Ishikawa (cell line): ENCODE data around the gene SLC27A4.

ENCODE experiments used
- CEBPB ChIP-seq: IDR thresholded peaks from 2 replicates; pipeline ENCODE4 v1.6.1; 2012
- CREB1 ChIP-seq: IDR thresholded peaks from 2 replicates; pipeline ENCODE4 v1.6.1; 2012; ENCODE audit warnings: low read depth
- EGR1 ChIP-seq: IDR thresholded peaks from 2 replicates; pipeline ENCODE4 v1.6.1; 2012
- EP300 ChIP-seq: IDR thresholded peaks from 2 replicates; pipeline ENCODE4 v1.6.1; 2012; ENCODE audit warnings: borderline replicate concordance
- FOXM1 ChIP-seq: IDR thresholded peaks from 2 replicates; pipeline ENCODE4 v1.6.1; 2012; ENCODE audit warnings: low read depth, borderline replicate concordance
- MAX ChIP-seq: IDR thresholded peaks from 2 replicates; pipeline ENCODE4 v1.6.1; 2012
- NFIC ChIP-seq: IDR thresholded peaks from 2 replicates; pipeline ENCODE4 v1.6.1; 2012
- RAD21 ChIP-seq: IDR thresholded peaks from 2 replicates; pipeline ENCODE4 v1.6.1; 2012; ENCODE audit warnings: low read depth
- TAF1 ChIP-seq: IDR thresholded peaks from 2 replicates; pipeline ENCODE4 v1.6.1; 2012; ENCODE audit warnings: low read depth, mild to moderate bottlenecking
- TCF12 ChIP-seq: IDR thresholded peaks from 2 replicates; pipeline ENCODE4 v1.6.1; 2012; ENCODE audit warnings: low read depth
- TEAD4 ChIP-seq: IDR thresholded peaks from 2 replicates; pipeline ENCODE4 v1.6.1; 2012
- USF1 ChIP-seq: IDR thresholded peaks from 2 replicates; pipeline ENCODE4 v1.6.1; 2012
- YY1 ChIP-seq: IDR thresholded peaks from 2 replicates; pipeline ENCODE4 v1.6.1; 2012; ENCODE audit warnings: low read depth
- ZBTB7A ChIP-seq: IDR thresholded peaks from 2 replicates; pipeline ENCODE4 v1.6.1; 2012; ENCODE audit warnings: low read depth
- TF ChIP-seq, protein P1 (sequence below): IDR thresholded peaks from 2 replicates; pipeline ENCODE4 v1.6.1; 2012; ENCODE audit warnings: low read depth, mild to moderate bottlenecking

SLC27A4 gene

DNA sequence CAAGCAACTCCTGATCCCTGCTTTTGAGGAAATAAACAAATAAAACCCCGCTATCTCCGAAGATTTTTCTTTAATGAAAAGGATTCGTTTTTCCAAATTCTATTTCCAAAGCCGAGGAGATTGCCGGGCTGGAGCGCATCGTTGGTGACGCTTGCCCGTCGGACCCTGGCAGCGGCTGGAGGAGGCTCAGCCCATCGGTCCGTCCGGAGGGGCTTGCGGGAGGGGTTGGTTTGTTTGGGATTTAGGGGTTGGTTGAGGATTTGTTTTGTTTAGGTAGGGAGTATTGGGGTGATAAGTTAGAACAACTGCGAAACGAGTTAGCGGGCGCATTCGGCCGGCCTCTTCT lies 51.6 kb downstream of the SLC27A4 start:
- TF ChIP-seq ZBTB7A (no peak), TEAD4 (no peak), FOXM1 (no peak)

DNA sequence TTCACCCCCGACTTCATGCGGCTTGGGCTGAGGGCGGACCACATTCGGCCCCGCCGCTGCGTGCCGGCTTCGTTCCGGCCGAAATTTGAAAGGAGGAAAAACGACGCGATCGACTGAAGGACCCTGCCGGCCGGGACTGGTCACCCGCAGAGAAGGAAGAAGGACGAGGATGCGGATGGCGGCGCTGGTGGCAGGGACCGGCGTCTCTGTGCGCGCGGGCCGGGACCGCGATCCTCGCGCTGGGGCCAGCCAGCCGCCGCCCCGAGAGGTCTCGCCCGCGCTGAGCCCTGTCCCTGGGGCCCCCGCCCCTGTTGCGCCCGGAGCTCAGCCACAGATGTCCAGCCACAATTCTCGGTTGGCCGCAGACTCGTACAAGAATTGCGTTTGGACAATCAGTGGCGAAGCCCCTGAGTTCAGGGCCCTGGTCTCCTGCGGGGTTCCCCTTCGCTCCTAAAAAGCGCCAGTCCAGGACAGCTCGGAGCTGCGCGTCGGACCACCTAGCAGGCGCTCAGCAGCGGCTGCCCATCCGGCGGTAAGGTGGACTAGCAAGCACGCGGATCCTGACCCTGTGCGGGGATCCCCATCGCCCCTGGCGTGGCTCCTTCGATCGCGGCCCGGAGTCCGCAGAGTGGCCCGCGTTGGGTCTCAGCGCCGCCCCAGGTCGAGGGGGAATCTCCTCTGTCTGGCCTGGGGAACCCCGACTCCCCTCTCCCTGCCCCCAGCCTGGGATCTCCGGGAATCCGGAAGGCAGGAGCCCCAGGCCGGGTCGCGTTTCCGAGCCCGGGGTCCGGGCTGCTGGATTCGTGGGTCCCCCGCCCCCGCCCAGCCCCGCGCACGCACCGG lies 52.2 kb downstream of the SLC27A4 start:
- TF ChIP-seq YY1 (no peak), FOXM1 (no peak), EP300 (no peak), TCF12 (no peak), CEBPB (no peak), TAF1 (no peak), MAX (no peak), CREB1 (no peak), NFIC (no peak), EGR1 (no peak), USF1 (no peak), TEAD4 (no peak), RAD21 (no peak), ZBTB7A (no peak)
- TF ChIP-seq, protein P1, sequence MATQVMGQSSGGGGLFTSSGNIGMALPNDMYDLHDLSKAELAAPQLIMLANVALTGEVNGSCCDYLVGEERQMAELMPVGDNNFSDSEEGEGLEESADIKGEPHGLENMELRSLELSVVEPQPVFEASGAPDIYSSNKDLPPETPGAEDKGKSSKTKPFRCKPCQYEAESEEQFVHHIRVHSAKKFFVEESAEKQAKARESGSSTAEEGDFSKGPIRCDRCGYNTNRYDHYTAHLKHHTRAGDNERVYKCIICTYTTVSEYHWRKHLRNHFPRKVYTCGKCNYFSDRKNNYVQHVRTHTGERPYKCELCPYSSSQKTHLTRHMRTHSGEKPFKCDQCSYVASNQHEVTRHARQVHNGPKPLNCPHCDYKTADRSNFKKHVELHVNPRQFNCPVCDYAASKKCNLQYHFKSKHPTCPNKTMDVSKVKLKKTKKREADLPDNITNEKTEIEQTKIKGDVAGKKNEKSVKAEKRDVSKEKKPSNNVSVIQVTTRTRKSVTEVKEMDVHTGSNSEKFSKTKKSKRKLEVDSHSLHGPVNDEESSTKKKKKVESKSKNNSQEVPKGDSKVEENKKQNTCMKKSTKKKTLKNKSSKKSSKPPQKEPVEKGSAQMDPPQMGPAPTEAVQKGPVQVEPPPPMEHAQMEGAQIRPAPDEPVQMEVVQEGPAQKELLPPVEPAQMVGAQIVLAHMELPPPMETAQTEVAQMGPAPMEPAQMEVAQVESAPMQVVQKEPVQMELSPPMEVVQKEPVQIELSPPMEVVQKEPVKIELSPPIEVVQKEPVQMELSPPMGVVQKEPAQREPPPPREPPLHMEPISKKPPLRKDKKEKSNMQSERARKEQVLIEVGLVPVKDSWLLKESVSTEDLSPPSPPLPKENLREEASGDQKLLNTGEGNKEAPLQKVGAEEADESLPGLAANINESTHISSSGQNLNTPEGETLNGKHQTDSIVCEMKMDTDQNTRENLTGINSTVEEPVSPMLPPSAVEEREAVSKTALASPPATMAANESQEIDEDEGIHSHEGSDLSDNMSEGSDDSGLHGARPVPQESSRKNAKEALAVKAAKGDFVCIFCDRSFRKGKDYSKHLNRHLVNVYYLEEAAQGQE, result no peak

DNA sequence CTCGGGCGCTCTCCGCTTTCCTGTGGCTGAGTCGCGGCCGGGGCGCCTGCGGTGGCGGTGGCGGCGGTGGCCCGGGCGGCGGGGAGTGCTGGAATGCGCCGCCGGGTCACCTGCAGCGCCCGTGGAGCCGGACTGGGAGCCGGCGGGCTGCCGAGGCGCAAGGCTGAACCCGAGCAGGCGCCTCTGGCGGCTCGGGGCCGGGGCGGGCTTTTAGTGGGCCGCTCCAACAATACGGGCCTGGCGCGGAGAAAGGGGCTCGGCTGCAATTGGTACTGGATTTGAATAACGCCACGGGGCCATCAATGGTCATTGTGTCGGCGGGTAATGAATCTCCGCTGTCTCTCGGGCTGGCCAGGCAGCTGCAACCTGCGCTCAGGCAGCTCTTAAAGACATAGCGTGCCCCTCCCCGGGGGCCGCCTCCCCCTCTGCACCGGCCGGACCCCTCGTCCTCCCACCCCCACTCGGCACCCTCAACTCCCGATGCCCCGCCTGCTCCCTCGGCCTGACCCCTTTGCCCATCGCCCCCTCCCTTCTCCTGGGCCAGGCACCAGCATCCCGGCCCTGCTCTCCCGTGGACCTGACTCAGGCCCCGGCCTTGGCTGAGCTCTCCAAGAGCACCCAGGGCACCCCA lies 52.9 kb downstream of the SLC27A4 start:
- TF ChIP-seq TAF1, result no peak
- no peak for TF ChIP-seq TCF12
- no peak for TF ChIP-seq ZBTB7A
- TF ChIP-seq EP300, result no peak
- no peak for TF ChIP-seq NFIC
- no peak for TF ChIP-seq USF1
- no peak for TF ChIP-seq TEAD4
- TF ChIP-seq EGR1, result no peak
- no peak for TF ChIP-seq CREB1
- TF ChIP-seq, protein P1, result no peak
- TF ChIP-seq FOXM1, result no peak
- TF ChIP-seq RAD21, result no peak
- TF ChIP-seq CEBPB, result no peak
- TF ChIP-seq YY1, result no peak
- TF ChIP-seq MAX, result no peak

GRCh38 chr9:128393970-128394369 lies 53.6 kb downstream of the SLC27A4 start:
- no peak for TF ChIP-seq TCF12
- no peak for TF ChIP-seq MAX
- TF ChIP-seq RAD21, result no peak
- no peak for TF ChIP-seq NFIC
- no peak for TF ChIP-seq EP300
- TF ChIP-seq, protein P1, result no peak
- no peak for TF ChIP-seq FOXM1
- no peak for TF ChIP-seq TAF1
- TF ChIP-seq CREB1, result no peak
- TF ChIP-seq EGR1, result no peak
- no peak for TF ChIP-seq USF1
- TF ChIP-seq CEBPB, result no peak
- TF ChIP-seq YY1, result no peak
- no peak for TF ChIP-seq TEAD4
- no peak for TF ChIP-seq ZBTB7A
